ENCODE measurements around the gene UBA1. TPM values are rescaled to one million over a fixed set of nuclear protein-coding genes. Genes with fewer than 3 reads are reported as not detected.

Gene UBA1
- total and polyA plus RNA-seq, 11 donors: 86.9 to 171 (median 130) TPM

DNA sequence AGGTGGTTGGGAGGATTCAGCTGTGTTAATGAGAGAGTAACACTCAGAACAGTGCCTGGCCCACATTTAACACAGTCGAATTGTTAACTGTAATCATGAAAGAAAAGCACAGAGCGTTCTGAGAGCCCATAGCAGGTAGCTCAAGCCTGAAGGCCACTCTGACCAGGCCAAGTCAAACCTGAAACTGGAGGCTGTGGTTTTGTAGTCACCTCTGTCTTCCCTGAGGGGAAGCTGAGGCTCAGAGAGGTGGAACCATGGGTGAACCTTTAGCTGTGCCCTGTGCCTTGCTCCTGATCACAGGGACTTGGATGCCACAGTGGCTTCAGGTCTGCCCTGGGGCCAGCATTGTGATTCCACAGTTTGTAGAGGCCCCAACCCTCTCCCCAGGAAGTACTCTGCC lies 16.6 kb upstream of the UBA1 start:
- DNase-seq (peak in 1 of 5 donors; percentile 2), ATAC-seq (no peak)
- TF ChIP-seq POLR2A (IDR thresholded peaks at IDR 0.05): no peak
- TF ChIP-seq, protein P1, sequence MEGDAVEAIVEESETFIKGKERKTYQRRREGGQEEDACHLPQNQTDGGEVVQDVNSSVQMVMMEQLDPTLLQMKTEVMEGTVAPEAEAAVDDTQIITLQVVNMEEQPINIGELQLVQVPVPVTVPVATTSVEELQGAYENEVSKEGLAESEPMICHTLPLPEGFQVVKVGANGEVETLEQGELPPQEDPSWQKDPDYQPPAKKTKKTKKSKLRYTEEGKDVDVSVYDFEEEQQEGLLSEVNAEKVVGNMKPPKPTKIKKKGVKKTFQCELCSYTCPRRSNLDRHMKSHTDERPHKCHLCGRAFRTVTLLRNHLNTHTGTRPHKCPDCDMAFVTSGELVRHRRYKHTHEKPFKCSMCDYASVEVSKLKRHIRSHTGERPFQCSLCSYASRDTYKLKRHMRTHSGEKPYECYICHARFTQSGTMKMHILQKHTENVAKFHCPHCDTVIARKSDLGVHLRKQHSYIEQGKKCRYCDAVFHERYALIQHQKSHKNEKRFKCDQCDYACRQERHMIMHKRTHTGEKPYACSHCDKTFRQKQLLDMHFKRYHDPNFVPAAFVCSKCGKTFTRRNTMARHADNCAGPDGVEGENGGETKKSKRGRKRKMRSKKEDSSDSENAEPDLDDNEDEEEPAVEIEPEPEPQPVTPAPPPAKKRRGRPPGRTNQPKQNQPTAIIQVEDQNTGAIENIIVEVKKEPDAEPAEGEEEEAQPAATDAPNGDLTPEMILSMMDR (IDR thresholded peaks at IDR 0.05): no peak
- Histone ChIP-seq H3K4me1 (peaks cover 0 to 5% (median 0%) of the 10 kb centered on the region in 12 donors), H3K9me3 (no peaks in the 10 kb centered on the region), H3K27ac (no peak overlapping the region), H3K27me3 (peaks cover 0 to 29% (median 0%) of the 10 kb centered on the region in 9 donors), H3K36me3 (peaks cover 0 to 92% (median 77%) of the 10 kb centered on the region in 9 donors), H3K4me3 (no peak overlapping the region)
- intact Hi-C loops (cut with DNase I): no loop called here
- 43 to 90% (median 80%) methylated on average over 2 of the region's 2 CpGs for WGBS, 4 donors

DNA sequence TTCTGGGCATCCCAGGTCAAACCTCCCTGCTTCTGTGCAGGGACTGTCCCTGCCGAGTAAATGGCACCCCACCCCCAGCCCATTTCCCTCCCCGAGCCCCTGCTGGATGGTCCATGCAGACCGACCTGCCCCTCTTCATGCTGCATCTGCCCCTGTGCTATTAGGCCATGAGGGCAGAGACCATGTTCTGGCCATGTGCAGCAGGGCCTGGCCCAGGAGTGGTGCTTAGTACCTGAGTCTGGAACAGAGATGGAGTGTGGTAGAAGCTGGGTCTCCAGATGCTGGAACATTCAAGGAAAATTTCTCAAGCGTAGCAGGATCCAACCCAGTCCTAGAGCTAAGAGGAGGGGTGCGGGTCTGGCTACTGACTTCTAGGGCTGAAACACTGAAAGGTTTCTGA lies 15.3 kb upstream of the UBA1 start:
- H3K36me3 ChIP-seq: peaks cover 0 to 89% (median 76%) of the 10 kb centered on the region in 9 donors

DNA sequence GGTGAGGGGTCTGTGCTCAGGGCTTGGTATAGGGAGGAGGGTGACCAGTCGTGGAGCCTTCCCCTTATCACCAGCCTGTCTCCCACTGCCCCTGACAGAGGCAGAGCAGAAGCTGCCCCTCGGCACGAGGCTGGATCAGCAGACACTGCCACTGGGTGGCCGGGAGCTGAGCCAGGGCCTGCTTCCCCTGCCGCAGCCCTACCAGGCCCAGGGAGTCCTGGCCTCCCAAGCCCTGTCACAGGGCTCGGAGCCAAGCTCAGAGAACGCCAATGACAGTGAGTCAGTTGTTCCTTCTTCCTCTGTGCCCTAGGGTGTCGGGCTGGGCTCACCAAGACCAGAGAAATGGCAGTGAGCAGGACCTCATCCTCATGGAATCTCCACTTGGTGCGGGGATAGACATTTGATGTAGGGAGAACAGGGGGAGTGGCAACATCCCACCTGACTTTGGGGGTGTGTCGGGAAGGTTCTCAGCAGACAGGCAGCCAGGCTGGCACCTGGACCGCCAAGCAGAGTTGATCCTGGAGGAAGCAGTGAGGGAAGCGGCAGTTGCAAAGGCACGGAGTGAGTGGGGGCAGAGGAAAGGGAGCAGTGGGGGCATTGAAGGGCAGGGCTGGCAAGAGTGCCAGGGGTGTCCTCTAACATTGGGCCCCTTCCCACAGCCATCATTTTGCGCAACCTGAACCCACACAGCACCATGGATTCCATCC lies 14.3 kb upstream of the UBA1 start:
- Histone ChIP-seq H3K9me3 (no peaks in the 10 kb centered on the region), H3K27me3 (peaks cover 0 to 38% (median 0%) of the 10 kb centered on the region in 9 donors), H3K4me3 (no peak overlapping the region), H3K4me1 (peaks cover 0 to 5% (median 0%) of the 10 kb centered on the region in 12 donors), H3K27ac (peak overlapping the region in 7 of 12 donors; percentile 22 to 79 (median 54)), H3K36me3 (peaks cover 0 to 91% (median 75%) of the 10 kb centered on the region in 9 donors)
- intact Hi-C loops (cut with DNase I): no loop called here
- 53 to 61% (median 57%) methylated on average over 10 to 14 of the region's 14 CpGs for WGBS, 4 donors
- TF ChIP-seq, protein P1 (IDR thresholded peaks at IDR 0.05): no peak
- TF ChIP-seq POLR2A (IDR thresholded peaks at IDR 0.05): no peak
- ATAC-seq: peak; percentile 86 to 94 (median 90)
- peak; percentile 55 to 83 (median 70) for DNase-seq

More for the DNA sequence above, 15.3 kb upstream of the UBA1 start:
- DNase-seq (peak in 1 of 5 donors; percentile 1), ATAC-seq (no peak)
- TF ChIP-seq, protein P1 (IDR thresholded peaks at IDR 0.05): no peak
- no peak for TF ChIP-seq POLR2A (IDR thresholded peaks at IDR 0.05)
- peaks cover 0 to 38% (median 0%) of the 10 kb centered on the region in 9 donors for H3K27me3 ChIP-seq
- H3K4me3 ChIP-seq: no peak overlapping the region
- intact Hi-C loops (cut with DNase I): no loop called here
- peaks cover 0 to 5% (median 0%) of the 10 kb centered on the region in 12 donors for H3K4me1 ChIP-seq
- H3K27ac ChIP-seq: peak overlapping the region in 2 of 12 donors; percentile 51 to 64
- 85 to 89% (median 87%) methylated on average over 5 of the region's 5 CpGs for WGBS, 4 donors
- no peaks in the 10 kb centered on the region for H3K9me3 ChIP-seq

DNA sequence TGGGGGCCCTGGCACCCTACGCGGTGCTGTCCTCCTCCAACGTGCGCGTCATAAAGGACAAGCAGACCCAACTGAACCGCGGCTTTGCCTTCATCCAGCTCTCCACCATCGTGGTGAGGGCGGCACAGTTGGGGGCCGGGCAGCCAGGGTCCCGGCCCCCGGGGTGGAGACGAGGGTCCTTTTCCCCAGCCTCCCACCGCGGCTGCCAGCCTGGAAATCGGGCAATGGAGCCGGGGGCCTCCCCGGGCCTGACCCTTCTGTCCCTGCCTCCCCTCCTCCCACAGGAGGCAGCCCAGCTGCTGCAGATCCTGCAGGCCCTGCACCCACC lies 13.7 kb upstream of the UBA1 start:
- Histone ChIP-seq H3K36me3 (peaks cover 0 to 91% (median 75%) of the 10 kb centered on the region in 9 donors), H3K4me3 (no peak overlapping the region), H3K4me1 (peaks cover 0 to 5% (median 0%) of the 10 kb centered on the region in 12 donors), H3K27me3 (peaks cover 0 to 40% (median 0%) of the 10 kb centered on the region in 9 donors), H3K27ac (peak overlapping the region in 7 of 12 donors; percentile 22 to 64 (median 54)), H3K9me3 (no peaks in the 10 kb centered on the region)
- ATAC-seq (no peak), DNase-seq (peak in 1 of 5 donors; percentile 9)
- intact Hi-C loops (cut with DNase I): no loop called here
- WGBS, 4 donors: 90 to 95% (median 92%) methylated on average over 14 to 18 of the region's 18 CpGs
- TF ChIP-seq, protein P1 (IDR thresholded peaks at IDR 0.05): no peak
- no peak for TF ChIP-seq POLR2A (IDR thresholded peaks at IDR 0.05)

Data from heart left ventricle (tissue), 16 donors.